Epithelial cell of prostate (primary cell): Measurements from ENCODE around the gene SCN5A.

Experiments
- DNase-seq: peaks from one replicate; pipeline ENCODE4 v3.0.0-alpha.2; 2011; ENCODE audit warnings: low read depth, low spot score
- H3K27ac ChIP-seq: fragments of 450-650 bp; 2 replicates; pipeline ENCODE4 v1.5.1; 2017; ENCODE audit warnings: mild to moderate bottlenecking

SCN5A gene

DNA sequence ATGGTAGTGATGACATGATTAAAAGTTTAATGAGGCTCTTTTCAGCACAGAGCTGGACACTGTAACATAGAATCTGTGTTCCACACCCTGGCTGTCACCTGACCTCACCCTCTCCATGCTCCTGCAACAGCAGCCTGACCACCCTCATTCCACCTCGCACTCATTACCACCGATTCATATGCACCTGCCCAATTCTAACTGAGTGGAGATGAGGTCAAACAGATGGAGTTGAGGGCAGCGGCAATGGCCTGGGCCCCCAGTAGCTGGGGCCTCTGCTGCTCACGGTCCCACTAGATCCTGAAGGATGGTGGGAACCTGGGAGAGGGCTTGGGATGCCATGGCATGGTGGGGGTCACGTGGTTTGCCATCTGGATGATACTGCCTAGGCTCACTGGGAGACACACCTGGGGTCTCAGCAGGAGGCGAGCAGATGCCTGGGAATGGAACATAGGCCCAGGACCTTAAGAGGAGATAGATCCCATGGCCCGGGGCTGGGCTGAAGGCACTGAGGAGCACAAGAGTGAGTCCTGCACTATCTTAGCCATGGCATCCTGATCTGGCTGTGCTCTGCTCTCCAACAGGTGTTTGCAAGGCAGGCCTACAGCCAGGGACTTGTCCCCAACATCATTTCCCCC lies 1.3 kb downstream of the SCN5A start:
- no peak for DNase-seq
- no peak overlapping the region for H3K27ac ChIP-seq

DNA sequence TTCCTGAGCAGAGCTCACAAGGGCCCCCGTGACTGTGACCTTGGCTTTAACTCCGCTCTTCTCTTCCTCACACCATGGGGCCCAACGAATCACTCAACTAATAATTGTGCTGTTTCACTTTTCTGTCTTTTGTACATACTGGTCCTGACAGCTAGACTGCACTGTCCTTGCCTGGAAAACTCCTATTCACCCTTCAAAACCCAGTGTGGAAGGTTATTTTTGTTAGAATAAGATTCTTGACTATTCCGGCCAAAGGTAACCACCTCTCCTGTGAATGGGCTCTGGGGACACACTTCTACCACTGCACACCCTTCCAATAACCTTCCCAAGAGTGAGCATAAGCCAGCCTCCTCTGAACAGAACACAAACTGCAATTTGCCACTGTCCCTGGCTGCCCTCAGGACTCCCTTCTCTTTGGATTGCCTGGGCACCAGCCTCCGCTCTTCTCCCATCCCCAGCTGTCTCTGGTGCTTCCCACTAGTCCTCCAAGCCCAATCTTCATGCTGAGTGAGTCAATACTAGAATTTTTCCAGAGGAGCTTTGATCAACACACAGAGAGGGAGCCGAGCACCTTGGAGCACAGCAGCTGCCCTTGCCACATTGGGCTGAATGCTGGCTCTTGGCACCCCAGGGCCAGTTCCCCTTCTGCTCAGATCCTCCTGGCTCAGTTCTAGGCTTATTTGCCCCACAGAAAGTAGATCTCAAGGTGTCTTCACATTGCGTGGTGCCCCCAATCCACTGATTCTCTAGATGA lies 2.1 kb downstream of the SCN5A start:
- no peak for DNase-seq
- no peak overlapping the region for H3K27ac ChIP-seq

DNA sequence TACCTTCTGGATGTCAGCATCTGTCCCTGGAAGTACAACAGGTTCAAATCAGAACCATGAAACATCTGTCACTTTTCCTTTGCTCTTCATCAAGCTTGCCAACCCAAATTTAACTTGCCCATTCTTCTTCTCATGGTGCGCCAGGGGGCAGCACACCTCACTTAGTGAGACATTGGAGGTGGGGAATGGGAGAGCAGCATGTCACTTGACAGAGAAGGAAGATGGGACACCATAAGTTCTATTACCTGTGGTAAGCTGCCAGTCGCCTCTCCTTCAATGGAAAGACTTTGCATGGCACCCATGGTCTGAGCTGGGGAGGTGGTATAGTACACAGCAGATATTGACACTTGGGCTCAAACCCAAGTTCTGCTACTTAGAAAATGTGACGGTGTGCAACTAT lies 2.9 kb downstream of the SCN5A start:
- H3K27ac ChIP-seq: no peak overlapping the region
- DNase-seq: no peak

DNA sequence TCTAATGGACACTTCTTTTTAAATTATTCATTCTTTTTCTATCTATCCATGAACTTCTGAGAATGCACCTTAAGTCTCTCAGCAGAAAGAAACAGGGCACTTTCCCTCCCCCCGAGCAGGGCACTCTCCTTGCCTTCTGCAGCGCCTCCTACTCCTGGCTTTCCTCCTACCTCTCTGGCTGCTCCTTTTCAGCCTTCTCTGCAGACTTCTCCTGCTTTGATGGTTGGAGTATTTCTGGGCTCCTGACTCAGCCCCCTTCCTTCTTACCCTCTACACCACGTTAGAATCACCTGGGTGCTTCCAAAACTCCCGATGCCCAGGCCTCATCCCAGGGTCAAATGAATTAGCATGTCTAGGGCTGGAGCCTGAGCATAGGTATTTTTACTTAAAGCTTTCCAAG lies 3.4 kb downstream of the SCN5A start:
- no peak overlapping the region for H3K27ac ChIP-seq
- DNase-seq: no peak

DNA sequence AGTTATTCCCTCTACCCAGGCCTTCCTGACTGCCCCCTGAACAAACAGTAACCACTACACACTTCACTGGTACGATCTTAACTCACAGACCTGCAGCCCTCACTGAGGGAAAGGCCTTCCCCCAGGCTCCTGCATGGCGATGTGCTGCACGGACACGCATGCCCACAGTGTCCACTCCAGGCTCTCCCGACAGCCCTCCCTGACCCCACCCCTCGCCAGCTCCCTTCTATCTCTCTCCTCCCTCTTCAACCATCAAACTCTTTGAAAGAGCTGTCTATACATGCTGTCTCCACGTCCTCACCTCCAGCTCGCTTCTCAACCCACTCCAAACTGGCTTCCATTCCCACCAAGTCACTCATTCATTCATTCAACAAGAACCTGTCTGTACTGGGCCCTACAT lies 3.9 kb downstream of the SCN5A start:
- H3K27ac ChIP-seq: no peak overlapping the region
- no peak for DNase-seq

DNA sequence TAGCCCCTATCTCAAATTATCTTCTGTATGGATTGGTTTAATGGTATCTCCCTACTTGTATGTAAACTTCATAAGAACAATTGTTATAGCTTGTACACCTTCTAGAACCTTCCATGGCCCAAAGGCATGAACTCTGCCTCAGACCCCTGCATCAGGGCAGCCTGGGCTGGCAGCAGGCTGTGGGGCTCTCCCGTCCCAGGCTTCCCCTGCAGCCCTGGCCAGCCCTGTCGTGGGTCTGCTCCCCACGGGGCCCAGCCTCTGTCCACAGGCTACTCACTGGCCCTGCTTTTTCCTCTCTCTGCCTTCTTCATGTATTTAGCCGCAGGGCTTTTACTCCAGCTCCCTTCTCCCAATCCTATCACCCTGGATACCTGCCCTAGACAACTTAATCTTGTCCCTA lies 4.4 kb downstream of the SCN5A start:
- DNase-seq: no peak
- H3K27ac ChIP-seq: no peak overlapping the region

DNA sequence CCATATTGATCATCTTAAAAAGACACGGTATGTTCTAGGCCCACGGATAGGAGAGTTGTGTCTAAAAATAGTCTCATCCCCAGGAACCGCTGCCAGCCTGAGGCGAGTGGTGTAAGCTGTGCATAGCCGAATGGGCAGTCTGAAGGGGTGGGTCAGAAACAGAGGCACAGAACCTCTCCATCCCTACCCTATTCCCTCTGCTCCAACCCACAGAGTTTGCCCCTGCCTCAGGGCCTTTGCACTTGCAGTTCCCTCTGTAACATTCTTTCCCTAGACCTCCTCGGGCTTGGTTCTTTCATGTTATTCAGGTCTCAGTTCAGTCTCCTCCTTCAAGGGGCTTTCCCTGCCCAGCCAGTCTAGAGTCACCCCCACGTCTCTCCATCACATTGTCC lies 4.8 kb downstream of the SCN5A start:
- no peak overlapping the region for H3K27ac ChIP-seq
- no peak for DNase-seq

DNA sequence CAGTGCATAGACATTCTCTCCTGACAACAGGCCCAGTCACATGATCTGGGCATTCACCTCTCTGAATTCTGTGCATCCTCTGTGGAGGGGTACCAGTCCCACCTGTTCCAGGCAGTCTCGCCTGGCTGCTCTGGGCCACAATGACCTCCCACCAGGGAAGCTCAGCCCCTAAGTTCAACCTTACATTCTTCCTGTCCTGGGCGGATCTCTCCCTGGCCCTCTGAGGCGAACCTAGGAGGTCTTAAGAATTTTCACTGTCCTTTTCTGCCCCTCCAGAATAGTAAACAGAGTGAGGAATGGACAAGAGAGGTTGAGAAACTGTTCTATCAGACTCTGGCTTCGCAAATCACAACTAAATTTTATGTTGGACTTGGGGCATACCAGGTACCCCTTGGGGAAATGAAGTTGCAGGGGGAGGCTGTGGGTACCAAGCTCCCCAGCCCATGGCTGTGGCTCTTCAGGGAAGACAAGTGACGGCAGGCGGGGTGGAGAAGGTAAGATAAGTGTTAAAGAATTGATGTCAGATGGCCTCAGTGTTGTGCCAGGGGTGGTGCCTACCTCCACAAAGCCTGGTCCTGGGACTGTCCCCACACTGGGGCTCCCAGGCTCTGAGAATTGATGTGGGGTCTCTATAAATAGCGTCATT lies 5.3 kb downstream of the SCN5A start:
- no peak overlapping the region for H3K27ac ChIP-seq
- no peak for DNase-seq

DNA sequence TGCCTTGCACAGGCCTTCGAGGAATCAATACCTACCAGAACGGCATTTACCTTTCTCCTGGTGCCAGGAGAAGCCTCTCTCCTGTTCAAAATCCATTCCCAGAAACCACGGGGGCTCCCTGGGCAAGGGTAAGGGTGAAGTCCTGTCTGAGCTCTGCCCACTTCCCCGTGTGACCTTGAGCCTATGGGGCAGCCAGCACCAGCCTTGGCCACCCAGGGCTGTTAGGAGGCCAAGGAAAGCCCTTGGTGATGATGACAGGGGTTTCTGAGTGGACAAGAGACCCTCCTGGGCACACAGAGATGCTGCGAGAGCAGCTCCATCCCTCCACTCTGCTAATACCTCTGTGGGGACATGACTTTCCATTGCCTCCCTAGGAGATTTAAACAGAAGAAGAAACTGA lies 5.9 kb downstream of the SCN5A start:
- no peak for DNase-seq

DNA sequence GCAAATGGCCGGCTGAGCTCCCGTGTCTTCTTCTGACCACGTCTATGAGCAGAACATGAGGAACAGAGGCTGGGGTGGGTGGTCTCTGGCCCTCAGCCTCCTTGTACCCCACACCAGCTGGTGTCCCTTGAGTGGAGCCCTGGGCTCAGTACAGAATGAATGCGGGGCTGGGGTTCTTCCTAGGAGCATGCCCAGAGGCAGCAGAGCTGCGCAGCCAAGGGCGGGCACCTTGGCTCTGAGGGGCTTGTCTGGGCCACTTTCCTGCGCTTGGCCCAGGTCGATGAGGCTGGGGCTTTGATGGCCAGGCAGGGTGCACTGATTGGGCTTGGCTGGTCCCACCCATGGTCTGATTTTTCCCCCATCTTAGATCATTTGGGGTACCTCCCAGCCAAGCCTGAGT lies 6.4 kb downstream of the SCN5A start:
- no peak for DNase-seq
- no peak overlapping the region for H3K27ac ChIP-seq

More for the DNA sequence above, 5.9 kb downstream of the SCN5A start:
- H3K27ac ChIP-seq: no peak overlapping the region

DNA sequence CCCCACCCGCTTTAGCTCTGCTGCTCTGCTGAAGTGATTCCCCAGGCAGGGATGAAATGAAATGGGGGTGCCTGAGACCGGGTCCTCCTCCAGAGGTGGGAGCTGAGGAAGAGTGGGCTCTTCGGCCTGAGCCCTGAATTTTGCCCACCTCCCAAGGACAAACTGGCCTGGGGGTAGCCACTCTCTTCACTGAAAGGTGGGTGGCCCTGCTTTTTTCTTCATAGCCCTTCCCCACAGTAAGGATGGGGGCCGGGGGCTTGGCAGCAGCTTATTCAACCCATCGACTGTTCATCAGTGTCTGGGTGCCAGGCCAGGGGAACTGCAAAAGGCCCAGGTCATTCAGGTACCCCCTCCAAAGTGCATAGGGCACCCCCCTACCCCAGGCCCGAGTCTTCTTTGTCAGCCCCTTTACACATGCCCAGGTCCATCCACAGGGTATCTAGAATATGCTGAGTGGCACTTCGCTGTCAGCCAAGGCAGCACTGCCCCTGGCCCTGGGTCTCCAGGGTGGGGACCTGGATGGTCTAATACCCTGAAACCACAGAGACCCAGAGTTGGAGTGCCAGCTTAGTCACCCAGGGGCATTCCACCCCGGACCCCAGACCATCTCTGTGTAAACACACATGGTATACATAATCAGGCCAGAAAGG lies 7.9 kb downstream of the SCN5A start:
- no peak for DNase-seq
- H3K27ac ChIP-seq: no peak overlapping the region

DNA sequence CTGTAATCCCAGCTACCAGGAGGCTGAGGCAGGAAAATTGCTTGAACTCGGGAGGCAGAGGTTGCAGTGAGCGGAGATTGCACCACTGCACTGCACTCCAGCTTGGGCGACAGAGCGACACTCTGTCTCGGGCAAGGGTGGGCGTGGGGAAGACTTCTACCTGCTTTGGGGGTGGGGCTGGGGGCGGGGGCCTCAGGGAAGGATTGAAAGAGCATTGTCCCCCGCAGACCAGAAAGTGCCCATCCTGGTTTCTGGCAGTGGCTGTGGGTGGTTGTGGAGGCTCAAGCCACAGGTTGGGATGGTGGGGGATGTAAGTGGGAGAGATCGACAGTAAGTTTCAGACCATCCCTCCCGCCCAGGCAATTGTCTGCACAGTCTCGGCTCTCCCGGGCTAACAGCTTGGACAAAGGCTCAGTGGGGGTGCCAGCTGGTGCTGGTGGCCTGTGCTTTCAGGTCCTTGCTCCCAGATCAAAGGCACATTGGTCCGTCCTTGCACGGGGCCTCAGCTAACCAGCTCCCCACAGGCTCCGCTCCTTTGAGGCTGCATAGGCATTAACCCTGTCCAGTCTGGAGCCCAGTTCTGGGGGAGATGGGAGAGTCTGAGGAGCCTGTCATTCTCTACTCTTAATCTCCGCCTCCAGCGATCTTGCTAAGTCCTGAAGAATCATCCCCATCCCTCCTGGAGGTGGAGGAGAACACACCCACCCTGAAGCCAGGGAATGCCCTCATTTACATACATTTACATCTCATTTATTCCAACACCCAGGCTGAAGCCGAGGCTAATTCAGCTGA lies 8.6 kb downstream of the SCN5A start:
- H3K27ac ChIP-seq: no peak overlapping the region
- DNase-seq: no peak

DNA sequence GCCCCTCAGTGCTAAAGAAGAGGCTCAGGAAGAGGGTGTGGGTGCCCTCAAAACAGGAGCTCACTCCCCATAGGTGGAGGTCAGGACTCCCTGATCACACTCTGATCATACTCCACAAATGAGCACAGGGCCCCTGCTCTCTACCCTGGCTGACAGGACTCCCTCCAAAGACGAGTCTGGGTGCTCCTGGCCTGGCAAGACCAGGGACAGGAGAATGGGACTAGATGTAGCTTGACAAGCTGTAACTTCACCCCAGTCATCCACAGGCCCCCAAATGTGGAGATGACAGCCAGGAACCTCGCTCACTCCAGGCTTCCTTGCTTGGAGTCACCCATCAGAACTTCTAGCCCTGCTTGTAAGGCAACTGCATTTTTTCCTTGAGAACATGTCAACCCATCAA lies 11.1 kb downstream of the SCN5A start:
- DNase-seq: no peak
- no peak overlapping the region for H3K27ac ChIP-seq

DNA sequence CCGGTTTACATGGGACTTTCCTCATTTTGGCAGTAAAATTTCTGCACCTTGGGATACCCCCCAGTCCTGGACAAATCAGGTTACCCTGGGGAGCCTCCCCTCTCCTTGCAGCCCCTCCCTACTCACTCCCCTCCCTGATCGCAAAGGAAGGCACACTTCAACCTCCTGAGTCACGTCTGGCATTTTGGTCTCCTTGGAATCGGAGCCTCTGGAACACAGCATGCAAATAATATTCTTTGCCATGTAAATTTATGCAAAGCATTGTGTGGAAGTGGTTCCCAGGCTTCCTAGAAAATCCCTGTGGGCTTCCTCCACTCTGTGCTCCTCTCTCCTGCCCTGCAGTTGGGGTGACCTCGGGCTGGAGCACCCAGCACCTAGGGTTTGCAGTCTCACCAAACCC lies 11.6 kb downstream of the SCN5A start:
- no peak overlapping the region for H3K27ac ChIP-seq
- no peak for DNase-seq

DNA sequence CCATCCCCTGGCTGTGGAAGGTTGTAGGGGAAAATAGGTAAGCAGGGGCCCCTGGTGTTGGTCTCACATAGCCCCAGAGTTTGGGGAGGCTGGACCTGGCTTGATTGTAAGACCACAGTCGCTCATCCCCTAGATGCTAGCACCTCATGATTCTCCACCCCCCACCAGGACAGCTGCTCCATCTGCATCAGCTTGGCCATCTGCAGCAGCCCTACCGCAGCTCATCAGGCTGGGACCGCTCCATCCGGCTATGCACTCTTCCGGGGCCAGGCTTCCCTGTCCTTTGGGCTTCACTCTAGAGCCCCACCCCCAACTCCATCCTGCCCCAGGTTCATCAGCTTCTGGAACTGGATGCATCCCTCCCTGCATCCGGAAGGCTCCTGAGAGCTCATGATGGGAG lies 12.6 kb downstream of the SCN5A start:
- no peak for DNase-seq
- H3K27ac ChIP-seq: no peak overlapping the region

DNA sequence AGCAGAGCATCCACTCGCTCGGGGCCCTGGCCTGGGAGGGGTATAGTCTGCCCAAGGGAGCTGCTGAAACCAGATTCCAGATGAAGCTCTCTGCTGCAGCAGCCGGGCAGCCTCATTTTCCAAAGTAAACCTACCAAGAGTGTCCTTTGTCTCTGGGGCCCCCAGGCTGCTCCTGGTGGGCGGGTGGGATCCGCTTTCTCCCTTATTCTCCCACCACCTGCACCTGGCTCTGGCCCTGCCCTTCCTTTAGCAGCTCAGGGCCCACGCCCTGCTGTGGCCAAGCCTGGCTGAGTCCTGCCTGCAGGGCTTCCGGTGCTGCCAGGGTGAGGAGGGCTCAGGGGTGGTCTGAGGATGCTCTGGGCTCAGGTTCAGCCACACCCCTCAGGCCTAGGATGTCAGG lies 13.0 kb downstream of the SCN5A start:
- no peak overlapping the region for H3K27ac ChIP-seq
- DNase-seq: no peak

DNA sequence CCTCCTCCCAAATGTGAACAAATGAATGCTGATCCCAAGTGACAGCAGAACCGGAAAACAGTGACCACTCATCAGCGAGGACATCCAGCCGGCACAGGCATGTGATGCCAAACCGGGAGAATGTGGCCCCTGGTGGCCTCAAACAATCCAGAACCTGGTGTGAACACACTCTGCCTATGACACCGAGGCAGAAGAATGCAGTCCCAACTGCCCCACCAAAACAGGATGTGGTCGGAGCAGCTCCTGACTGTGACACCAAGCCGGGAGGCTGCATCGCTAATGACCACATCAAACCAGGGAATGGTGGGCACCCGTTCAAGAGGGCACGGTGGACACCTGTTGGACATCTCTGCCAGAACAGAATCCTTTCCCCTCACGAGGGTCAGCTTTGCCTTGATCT lies 15.4 kb downstream of the SCN5A start:
- H3K27ac ChIP-seq: no peak overlapping the region
- DNase-seq: no peak

DNA sequence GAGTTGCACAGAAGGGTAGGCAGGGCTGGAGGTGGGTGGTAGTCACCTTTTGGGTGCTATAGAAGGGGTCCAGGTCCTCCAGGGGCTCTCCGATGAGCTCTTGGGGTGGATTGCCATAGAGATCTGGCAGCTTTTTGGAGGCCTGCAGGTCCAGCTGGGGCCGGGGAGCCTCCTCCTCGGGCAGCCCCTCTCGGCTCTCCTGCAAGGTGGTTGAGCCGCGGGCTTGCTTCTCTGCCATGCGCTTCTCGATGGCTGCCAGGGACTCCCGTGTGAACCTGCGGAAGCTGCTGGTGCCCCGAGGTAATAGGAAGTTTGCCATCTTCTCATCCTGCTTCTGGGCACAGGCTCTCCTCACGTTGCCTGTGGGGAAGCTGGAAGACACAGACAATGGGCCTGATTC lies 16.5 kb downstream of the SCN5A start:
- H3K27ac ChIP-seq: no peak overlapping the region
- DNase-seq: no peak

DNA sequence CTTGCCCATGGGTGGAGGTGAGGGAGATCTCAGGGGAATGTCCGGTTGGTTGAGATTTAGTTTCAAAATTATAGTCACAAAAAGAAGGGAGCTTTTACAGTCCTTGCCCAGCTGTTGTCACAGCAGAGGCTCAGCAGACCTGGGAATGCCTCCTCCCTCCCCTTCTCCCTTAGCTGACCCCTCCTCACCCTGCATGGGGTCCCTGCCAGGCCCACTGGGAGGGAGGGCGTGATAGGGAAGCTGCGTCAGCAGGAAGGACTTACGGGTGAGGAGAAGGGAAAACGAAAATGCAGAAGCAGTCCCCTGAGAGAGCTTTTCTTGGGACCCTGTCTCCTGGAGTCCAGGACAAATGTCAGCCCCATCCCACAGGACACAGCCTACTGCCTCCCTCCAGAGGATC lies 18.9 kb downstream of the SCN5A start:
- H3K27ac ChIP-seq: no peak overlapping the region

DNA sequence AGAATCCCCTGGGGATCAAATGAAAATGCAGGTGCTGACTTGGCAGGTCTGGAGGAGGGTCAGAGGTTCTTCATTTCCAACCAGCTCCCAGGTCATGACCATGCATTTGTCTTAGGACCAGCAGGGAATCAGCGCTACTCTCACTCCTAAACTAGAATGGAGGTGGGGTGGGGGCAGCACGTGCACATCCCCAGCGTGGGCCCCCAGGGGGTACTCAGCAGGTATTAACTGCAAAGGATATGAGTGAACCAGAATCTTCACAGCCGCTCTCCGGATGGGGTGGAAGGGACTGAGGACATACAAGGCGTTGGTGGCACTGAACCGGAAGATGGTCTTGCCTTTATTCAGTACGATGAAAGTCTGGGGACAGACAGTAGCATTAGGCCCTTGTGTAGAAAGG lies 19.4 kb downstream of the SCN5A start:
- H3K27ac ChIP-seq: no peak overlapping the region
- DNase-seq: no peak

More for the DNA sequence above, 18.9 kb downstream of the SCN5A start:
- DNase-seq: no peak
